Activated T-helper 1 cell treated with Interleukin-2 at 50 U/mL for 16 hours (primary cell): ENCODE results near the gene CAMK2B.

Experiments used
- DNase-seq: peaks from one replicate; pipeline ENCODE4 v3.0.0-alpha.2; 2020; ENCODE audit warnings: low read depth

The CAMK2B gene

GRCh38 chr7:44228571-44229350 lies 96.6 kb downstream of the CAMK2B start:
- DNase-seq: no peak

DNA sequence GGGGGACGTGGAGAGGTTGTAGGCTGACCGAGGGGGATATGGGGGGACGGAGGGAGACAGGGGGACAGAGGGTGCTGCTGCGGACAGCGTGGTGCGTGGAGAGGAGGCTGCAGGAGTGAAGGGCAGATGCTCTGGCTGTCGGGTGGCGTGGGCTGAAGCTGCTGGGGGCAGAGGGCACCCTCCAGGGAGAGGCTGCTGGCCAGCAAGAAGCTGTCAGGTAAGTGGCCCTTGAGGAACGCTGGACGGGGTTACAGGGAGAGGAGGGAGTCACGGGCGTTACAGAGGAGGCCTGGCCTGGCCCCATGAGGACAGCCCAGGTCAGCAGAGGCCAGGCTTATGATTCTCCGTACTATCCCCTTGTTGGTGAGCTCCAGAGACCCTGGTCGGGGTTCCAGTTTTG lies 97.5 kb downstream of the CAMK2B start:
- no peak for DNase-seq

DNA sequence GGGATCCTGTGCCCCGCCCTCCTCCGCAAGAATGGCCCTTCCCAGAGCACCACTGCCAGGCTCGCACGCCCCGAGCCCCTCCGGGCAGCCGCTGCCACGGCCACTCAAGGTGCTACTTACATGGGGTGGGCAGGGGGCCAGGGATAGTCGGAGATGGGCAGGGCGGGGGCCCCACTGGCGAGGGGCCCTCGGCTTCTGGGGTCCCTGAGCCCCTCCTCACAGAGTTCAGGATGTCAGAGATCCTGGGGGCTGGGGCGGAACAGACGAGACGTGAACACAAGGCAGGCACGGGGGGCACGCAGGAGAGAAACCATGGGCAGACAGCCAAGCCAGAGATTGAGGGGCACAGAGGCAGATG lies 99.0 kb downstream of the CAMK2B start:
- no peak for DNase-seq

- no peak for DNase-seq
Measured at GRCh38 chr7:44225566-44226395, 99.6 kb downstream of the CAMK2B start.

- DNase-seq: no peak
Measured at GRCh38 chr7:44224974-44225565, 100.3 kb downstream of the CAMK2B start.

DNA sequence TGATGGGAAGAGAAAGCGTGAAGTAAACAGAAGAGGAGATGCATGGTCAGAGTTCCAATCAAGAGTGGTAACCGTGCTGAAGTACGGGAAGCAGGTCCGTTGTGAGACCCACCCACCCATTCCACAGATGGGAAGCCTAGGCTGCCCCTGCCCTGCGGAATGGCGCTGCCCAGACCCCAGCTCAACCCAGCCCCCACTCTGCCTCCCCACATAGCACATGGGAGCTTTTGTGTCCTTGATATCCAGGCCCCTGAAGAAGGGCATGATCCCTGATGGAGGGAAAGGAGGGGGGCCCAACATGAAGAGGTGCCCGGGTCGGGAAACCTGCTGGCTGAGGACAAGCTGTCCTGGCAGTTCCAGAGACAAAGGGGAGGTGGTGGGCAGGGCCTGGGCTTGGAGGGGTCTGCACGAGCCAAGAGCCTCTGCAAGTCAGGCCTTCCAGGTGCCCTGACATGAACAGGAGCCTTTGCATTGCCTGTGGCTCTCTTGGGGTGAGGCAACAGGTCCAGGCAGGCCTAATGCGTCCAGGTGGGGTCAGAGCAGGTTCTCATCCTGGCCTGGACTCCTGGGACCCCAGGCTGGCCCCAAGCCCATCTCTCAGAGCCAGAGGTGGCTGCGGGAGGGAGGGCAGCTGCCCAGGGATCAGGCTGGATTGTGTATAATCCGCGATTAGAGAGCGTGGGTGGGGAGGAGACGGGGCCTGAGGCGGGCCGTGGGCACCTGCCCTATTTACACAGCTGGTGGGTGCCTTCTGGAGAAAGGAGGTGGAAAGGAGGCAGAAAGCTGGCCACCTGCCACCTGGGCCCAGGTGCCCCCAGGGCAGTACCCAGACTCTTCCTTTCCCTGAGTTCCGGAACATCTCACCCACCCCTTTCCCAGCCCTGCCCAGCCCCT lies 101.1 kb downstream of the CAMK2B start:
- no peak for DNase-seq

- no peak for DNase-seq
Measured at GRCh38 chr7:44223362-44224079, 101.9 kb downstream of the CAMK2B start.

DNA sequence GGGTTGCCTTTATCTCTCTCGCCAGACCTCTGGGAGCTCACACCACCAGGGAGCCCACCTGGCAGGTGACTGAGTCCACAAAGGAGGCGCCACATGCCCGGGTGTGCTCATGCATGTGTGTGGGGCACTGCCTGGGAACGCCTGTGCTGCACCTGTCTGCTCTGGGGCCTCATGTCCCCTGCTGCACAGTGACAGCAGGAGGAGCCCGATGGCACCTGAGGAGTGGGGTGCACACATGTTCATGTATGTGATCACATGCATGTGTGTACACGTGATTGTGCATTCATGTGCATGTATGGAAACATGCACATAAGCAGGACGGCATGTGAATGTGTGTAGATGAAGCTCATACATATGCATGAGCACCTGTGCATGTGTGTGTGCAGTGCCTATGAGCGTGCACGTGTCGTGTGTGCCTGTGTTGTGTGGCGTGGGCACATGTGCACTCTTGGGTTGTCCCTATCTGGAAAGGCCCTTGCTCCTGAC lies 102.6 kb downstream of the CAMK2B start:
- no peak for DNase-seq

DNA sequence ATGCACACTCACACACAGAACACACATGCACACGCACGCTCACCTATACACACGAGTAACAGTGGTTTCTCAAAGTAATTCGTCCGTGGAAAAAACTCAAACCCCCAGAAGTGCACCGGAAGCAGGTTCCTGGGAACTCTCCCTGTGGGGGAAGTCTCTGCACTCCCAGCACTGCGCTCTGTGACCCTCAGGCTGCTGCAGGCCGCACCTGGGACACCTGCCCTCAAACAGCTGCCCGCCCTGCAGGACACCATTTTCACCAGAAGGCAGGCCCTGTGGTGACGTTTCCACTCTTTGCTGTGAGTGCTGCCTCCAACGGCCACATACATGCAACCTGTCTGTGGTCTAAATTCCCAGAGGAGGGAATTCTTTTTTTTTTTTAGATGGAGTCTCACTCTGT lies 103.3 kb downstream of the CAMK2B start:
- DNase-seq: no peak

- DNase-seq: no peak
Measured at GRCh38 chr7:44221231-44221791, 104.1 kb downstream of the CAMK2B start.

GRCh38 chr7:44220358-44221112 lies 104.9 kb downstream of the CAMK2B start:
- no peak for DNase-seq

DNA sequence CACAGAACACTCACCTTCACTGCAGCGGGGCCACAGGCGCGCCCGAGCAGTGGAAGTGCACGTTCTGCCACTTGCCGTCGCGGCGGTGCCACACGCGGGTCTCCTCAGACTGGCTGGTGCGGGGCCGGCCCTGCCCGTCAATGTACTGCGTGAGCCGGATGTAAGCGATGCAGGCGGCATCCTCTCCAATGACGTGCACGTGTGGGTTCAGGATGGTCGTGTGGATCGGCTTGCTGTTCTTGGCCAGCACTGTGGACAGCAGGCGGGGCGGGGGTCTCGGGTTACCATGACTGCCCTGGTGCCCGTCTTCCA lies 105.4 kb downstream of the CAMK2B start:
- no peak for DNase-seq

GRCh38 chr7:44219371-44220045 lies 105.9 kb downstream of the CAMK2B start:
- no peak for DNase-seq

DNA sequence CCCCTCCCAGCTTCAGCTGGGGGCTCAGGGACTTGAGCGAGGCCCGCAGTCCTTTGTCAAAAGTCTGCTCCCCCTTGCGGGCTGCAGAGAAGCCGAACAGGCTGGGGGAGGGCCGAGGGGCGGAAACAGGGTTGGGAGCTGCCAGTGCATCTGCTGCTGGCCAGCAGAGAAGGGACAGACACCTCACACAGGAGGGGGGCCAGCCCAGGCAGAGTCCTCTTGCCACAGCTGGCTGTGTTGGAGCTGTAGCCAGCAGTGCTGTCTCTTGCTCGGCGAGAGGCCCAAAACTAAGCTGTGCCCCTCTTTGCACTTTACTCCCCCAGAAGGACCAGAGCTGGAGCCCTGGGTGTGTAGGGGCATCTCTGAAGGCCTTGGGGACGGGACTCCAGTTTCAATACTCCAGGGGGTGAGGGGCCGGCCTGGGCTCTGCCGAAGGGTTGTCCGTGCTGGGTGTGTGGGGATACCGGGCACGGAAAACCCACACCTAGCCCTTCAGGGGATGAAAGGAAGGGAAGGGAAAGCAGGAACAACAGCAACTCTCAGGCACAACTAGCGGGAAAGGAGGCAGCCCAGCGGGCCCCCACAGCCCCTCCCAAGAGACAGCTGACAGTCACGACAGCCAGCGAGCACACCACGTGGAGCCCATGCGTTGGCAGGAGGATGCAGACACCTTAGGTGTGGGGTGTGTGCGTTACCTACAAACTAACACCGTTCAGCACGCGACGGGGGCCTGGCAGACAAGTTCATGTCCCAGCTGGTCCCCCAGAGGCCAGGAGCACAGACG lies 106.8 kb downstream of the CAMK2B start:
- no peak for DNase-seq

DNA sequence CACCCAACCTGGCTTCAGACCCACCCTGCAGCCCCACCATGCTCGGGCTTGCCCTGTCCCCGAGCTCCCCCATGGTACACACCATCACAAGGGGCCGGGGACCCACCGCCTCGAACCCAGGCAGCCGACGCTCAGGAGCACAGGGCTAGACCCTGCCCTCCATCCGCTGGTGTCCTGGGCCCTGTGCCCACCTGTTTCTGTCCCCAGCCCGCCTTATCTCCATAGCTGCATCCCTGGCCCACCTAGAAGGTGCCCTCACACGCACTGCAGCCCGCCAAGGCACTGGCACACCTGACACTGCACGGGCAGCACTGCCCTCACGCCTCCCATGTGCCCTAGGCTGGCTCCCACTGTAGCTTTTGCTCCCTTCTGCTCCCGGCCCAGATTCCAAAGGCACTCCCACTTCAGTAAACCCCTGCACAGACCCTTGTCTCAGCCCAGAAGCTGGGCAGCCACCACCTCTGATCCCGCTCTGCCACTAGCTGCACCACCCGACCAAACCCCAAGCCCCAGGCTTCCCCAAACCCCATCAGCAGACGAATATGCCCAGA lies 107.5 kb downstream of the CAMK2B start:
- DNase-seq: no peak

- no peak for DNase-seq
Measured at GRCh38 chr7:44217223-44217714, 108.1 kb downstream of the CAMK2B start.

- no peak for DNase-seq
Measured at GRCh38 chr7:44216521-44217222, 108.7 kb downstream of the CAMK2B start.

DNA sequence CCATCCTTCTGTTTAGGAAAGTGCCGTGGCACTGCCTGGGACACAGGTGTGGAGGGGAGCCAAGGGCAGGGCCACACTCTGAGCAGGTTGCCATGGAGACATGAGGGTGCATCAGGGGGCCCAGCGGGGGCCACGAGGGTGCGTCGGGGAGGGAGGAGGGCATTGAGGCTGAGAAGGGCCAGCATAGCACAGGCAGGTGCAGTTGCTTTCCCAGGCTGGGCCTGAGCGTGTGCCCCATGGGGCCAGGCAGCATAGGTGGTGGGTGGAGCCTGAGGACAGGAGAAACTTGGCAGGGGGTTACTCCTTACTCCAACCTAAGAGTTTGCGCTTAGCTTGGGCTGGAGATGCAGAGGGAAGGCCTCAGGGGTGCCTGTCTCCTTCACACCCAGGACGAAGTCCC lies 109.4 kb downstream of the CAMK2B start:
- no peak for DNase-seq
